Osteocyte (in vitro differentiated cells): ENCODE measurements around the gene STK26. TPM values are rescaled to one million over a fixed set of nuclear protein-coding genes. Genes with fewer than 3 reads are reported as not detected.

Experiments used
- DNase-seq: peaks from one replicate; pipeline ENCODE4 v3.0.0; 2021; ENCODE audit warnings: mixed read lengths; ENCODE audit not compliant: unreplicated experiment; ENCODE audit errors: extremely low spot score
- H3K27ac Mint-ChIP-seq: one replicate; pipeline ENCODE4 v1.8.0; 2021; ENCODE audit warnings: mild to moderate bottlenecking, mixed read lengths; ENCODE audit not compliant: unreplicated experiment
- H3K27me3 Mint-ChIP-seq: one replicate; pipeline ENCODE4 v1.8.0; 2021; ENCODE audit warnings: mixed read lengths; ENCODE audit not compliant: unreplicated experiment
- H3K36me3 Mint-ChIP-seq: one replicate; pipeline ENCODE4 v1.8.0; 2021; ENCODE audit warnings: mixed read lengths; ENCODE audit not compliant: unreplicated experiment
- H3K4me1 Mint-ChIP-seq: one replicate; pipeline ENCODE4 v1.8.0; 2021; ENCODE audit warnings: mixed read lengths; ENCODE audit not compliant: unreplicated experiment
- H3K4me3 Mint-ChIP-seq: one replicate; pipeline ENCODE4 v1.8.0; 2021; ENCODE audit warnings: mild to moderate bottlenecking, moderate library complexity, mixed read lengths; ENCODE audit not compliant: unreplicated experiment
- H3K9me3 Mint-ChIP-seq: one replicate; pipeline ENCODE4 v1.8.0; 2021; ENCODE audit warnings: mixed read lengths; ENCODE audit not compliant: unreplicated experiment
- CTCF ChIP-seq: fragments of 200-600 bp; sonication (generic); IDR thresholded peaks from 2 replicates; pipeline ENCODE4 v1.5.0; 2021; ENCODE audit warnings: antibody characterized with exemption, mild to moderate bottlenecking, moderate library complexity
- total RNA-seq: library from RNA; stranded (reverse); gene quantifications from 2 replicates; pipeline ENCODE4 v1.2.1, GENCODE V29; 2021

The STK26 gene
- total RNA-seq, 1 donor from 2014 or later = 14.2 TPM

DNA sequence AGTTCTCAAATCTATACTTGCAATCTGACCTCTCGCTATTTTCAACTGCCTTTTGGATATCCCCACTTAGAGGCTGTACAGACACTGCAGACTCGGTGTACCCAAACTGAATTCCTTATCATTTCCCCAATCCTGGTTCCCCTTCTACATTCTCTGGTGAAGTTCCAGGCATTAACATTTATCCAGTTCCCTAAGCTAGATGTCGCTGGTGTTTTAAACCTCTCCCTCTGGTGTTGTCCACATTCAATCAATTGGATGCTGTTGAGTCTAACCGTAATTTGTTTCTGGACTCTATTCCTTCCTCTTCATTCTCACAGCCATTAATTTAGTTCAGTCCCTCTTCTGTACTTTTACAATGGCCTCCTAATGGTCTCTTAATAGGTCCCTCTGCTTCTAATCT lies 7.2 kb upstream of the STK26 start:
- DNase-seq = no peak
- no peaks in the 10 kb centered on the region for H3K9me3 Mint-ChIP-seq
- H3K4me3 Mint-ChIP-seq = no peak overlapping the region
- H3K4me1 Mint-ChIP-seq = no peaks in the 10 kb centered on the region
- no peaks in the 10 kb centered on the region for H3K36me3 Mint-ChIP-seq
- no peak overlapping the region for H3K27ac Mint-ChIP-seq
- TF ChIP-seq CTCF = no peak
- H3K27me3 Mint-ChIP-seq = peaks cover 14% of the 10 kb centered on the region

DNA sequence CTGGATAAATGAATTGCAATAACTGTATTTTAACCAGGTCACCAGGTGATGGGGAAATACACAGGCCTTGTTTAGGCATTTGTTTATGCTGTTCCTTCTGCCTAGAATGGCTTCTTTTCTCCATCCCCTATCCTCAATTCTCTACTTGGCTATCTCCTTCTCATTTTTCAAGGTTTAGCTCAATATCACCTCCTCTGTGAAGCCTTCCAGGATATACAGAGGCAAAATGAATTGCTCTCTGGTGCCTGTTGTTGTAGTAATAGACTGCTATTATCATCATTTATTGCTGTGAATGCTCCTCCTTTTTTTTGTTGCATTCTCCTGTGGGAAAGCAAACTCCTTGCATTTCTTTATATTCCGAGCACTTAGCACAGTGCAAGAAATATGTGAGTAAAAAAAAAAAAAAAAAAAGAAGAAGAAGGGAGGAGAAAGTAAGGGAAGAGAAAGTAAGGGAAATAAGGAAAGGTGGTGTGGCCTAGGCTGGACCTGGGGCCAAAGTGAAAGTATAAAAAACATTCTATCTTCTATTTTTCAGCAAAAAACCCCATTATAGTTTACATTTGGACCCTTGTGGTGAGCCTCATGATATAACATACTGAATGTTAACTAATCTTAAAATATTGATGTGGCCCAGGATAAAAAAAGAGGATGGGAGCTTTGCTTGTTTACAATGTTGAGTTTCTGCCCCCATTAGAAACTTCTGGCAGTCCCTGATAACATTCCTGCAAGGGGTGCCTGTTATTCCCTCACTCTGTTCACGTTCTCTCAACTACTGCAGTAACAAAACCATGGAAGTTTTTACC lies 6.3 kb upstream of the STK26 start:
- no peaks in the 10 kb centered on the region for H3K9me3 Mint-ChIP-seq
- H3K4me3 Mint-ChIP-seq = no peak overlapping the region
- DNase-seq = no peak
- no peak overlapping the region for H3K27ac Mint-ChIP-seq
- H3K27me3 Mint-ChIP-seq = peaks cover 14% of the 10 kb centered on the region
- no peaks in the 10 kb centered on the region for H3K36me3 Mint-ChIP-seq
- H3K4me1 Mint-ChIP-seq = no peaks in the 10 kb centered on the region
- no peak for TF ChIP-seq CTCF

- Mint-ChIP-seq H3K4me3 (no peak overlapping the region), H3K27ac (no peak overlapping the region), H3K27me3 (peaks cover 9% of the 10 kb centered on the region), H3K4me1 (peaks cover 4% of the 10 kb centered on the region), H3K9me3 (no peaks in the 10 kb centered on the region), H3K36me3 (no peaks in the 10 kb centered on the region)
- no peak for TF ChIP-seq CTCF
- DNase-seq = no peak
Observed at GRCh38 chrX:132017431-132018185, 5.5 kb upstream of the STK26 start.

- no peak for DNase-seq
- H3K9me3 Mint-ChIP-seq = no peaks in the 10 kb centered on the region
- peak overlapping the region; percentile 89 for H3K4me3 Mint-ChIP-seq
- H3K27me3 Mint-ChIP-seq = no peaks in the 10 kb centered on the region
- H3K27ac Mint-ChIP-seq = peak overlapping the region; percentile 62
- peak; percentile 51 for TF ChIP-seq CTCF
- H3K4me1 Mint-ChIP-seq = peaks cover 26% of the 10 kb centered on the region
- H3K36me3 Mint-ChIP-seq = no peaks in the 10 kb centered on the region
Observed at GRCh38 chrX:132022198-132022966, 720 bp upstream of the STK26 start.
